GM18519 (cell line): ENCODE data around the gene ZNF273.
"Not testable (repeated sequence)": the region's sequence is repeated elsewhere in the genome, so short reads cannot be mapped to it uniquely, and the experiment has no call there.

Source experiments
- ATAC-seq: cut with Tn5 transposase; IDR thresholded peaks from one replicate; pipeline ENCODE4 v1.9.1; 2021; ENCODE audit warnings: mild to moderate bottlenecking, moderate library complexity; ENCODE audit not compliant: unreplicated experiment, low FRiP score

Gene ZNF273

GRCh38 chr7:64944667-64945502, 41.8 kb downstream of the ZNF273 start:
- ATAC-seq = not testable (repeated sequence)

- no peak for ATAC-seq
Observed at GRCh38 chr7:64945503-64946175, 42.6 kb downstream of the ZNF273 start.

DNA sequence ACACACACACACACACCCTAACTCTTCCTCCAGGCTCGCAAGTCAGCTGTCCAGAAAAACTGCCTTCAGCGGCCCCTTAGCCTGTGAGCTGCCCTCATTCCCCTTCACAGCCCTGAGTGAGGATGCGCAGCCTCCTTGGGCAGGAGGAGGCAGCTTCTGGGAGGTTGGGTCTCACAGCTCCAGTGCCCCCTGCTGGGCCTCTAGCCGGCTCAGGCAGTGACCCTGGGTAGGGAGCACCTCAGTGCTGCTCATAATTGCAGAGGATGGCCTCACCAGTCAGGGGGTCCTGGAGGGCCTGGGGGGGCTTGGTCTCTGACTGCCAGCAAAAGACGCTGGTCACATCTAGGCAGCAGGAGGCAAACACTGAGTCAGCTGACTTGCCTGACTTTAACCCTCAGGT, 43.7 kb downstream of the ZNF273 start:
- no peak for ATAC-seq

DNA sequence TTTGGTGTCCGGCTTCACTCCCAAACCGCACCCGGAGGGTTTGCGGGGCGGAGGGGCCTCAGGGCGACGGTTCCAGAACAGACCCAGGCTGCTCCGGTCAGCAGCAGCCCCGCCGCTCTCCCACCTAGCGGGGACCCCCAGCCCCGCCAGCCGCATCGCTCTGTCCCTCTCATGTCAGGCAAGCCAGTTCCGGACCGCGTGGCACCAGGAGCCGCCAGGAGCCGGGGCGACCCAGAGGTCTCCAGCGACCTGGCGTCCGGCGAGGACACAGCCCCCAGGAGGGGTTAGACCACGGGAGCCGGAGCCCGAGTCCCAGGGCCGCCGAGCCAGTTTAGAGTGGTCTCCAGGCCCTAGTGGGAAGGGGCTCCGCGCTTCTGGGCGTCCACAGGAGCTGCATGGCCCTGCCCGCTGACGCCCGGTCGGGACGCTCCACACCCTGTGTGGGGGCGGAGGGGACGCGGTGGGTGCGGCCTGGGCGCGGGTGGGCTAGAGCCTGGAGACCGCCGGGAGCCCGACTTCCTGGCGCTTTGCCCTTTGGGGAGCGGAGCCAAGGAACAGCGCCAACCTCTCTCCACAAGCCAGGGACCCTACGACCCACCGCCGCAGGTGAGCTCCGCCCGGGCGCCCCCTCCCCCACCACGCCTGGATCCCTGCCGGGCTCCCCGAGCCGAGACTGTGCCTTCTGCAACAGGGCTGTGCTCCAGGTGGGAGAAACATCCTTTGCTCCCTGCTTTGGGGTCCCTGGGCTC, 44.4 kb downstream of the ZNF273 start:
- no peak for ATAC-seq

DNA sequence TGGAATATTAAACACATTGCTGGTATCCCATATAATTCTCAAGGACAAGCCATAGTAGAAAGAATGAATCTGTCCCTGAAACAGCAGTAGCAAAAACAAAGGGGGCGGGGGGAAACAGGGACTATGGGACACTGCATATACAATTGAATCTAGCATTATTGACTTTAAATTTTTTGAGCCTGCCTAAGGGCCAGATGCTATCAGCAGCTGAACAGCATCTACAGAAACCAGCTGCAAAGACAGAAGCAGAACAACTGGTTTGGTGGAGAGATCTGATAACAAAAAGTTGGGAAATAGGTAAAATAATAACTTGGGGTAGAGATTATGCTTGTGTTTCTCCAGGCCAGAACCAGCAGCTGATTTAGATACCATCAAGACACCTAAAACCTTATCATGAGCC, 45.7 kb downstream of the ZNF273 start:
- not testable (repeated sequence) for ATAC-seq

DNA sequence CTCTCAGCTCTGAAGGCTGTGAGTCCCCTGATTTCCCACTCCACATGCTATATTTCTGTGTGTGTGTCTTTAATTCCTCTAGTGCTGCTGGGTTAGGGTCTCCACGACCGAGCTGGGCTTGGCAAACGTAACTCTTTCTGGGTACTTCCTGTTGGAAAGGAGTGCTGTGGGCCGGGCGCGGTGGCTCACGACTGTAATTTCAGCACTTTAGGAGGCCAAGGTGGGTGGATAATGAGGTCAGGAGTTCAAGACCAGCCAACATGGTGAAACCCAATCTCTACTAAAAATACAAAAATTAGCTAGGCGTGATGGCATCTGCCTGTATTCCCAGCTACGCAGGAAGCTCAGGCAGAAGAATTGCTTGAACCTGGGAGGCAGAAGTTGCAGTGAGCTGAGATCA, 47.6 kb downstream of the ZNF273 start:
- ATAC-seq = not testable (repeated sequence)

DNA sequence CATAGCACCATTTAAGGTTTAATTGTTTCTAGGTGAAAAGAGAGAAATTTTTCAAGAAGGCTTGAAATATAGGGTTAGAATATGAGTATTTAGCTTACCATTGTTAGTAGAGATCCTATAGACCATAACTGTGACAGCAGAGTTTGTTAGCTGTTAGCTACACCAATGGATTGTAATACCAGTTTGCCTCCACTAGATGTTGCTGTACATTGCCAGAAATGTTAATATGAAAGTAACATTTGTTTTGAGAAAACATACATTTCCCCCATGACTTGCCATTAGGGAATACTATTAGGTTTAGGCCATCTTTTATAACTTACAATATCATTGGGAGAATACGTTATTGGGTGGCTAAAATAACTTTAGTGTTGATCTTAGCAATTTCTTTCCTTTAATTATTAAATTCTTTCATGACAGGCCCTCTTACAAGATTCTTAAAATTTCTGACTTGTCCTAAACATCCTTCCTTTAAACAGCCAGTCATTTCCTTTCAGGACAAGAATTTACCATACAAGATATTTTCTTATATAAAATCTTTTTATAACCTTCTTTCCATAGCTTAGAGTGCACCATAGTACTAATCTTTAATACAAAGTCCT, 48.3 kb downstream of the ZNF273 start:
- no peak for ATAC-seq

DNA sequence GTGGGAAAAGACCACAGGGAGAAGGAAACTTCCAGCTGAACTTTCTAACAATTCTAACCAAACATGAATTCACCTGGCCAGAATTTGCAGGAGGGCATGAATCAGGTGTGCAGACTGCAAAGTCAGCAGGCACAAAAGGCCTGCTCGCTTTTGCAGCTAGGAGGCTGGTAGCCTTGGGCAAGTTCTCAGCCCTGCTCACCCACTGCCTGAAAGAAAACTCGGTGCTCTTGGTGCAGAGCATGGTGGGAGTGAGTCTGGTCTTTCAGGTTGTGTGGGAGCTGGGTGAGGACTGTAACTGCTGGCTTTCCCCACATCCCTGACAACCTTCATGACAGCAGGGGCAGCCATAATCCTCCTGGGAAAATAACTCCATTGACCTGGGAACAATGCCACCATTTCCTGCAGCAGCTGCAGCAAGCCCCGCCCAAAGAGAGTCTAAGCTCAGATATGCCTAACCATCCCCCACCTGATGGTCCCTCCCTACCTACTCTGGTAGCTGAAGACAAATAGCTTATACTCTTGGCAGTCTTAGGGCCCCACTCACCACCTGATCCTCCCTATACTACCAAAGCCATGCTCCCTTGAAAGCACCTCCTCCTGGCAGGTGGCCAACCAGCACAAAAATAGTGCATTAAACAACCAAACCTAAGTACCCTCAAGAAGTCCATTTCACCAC, 56.1 kb downstream of the ZNF273 start:
- no peak for ATAC-seq

DNA sequence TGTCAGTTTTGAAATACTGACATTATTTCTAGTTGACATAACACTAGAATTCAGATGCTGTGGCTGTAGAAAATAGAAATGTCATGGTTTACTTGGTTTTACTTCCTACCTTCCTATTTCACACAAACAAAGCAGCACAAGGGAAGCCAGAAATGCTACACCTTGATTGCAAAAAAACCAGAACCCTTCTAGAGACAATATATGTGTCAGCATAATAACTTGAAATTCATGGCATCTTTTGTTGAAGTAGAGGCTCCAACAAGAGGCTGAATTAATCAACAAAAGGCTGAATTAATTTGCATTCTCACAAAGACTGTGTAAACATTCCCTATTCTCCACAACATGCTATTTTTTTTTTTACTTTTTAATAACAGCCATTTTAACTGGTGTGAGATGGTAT, 62.5 kb downstream of the ZNF273 start:
- no peak for ATAC-seq

DNA sequence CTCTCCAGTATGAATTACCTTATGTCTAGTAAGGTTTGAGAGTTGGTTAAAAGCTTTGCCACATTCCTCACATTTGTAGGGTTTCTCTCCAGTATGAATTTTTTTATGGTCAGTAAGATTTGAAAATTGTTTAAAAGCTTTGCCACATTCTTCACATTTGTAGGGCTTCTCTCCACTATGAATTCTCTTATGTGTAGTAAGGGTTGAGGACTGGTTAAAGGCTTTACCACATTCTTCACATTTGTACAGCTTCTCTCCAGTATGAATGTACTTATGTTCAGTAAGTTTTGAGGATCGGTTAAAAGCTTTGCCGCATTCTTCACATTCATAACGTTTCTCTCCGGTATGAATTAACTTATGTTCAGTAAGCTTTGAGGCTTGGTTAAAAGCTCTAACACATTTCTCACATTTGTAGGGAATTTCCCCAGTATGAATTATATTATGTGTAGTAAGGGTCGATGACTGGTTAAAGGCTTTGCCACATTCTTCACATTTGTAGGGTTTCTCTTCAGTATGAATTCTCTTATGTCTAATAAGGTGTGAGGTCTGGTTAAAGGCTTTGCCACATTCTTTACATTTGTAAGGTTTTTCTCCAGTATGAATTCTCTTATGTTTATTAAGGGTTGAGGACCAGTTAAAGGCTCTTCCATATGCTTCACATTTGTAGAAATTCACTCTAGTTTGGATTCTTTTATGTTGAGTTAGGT, 75.6 kb downstream of the ZNF273 start:
- no peak for ATAC-seq
